Occipital lobe (tissue), 2 donors: ENCODE data around the gene ERC2. TPM values are rescaled to one million over a fixed set of nuclear protein-coding genes. Genes with fewer than 3 reads are reported as not detected.

Source experiments
- DNase-seq: peaks from one replicate; lab custom pipeline; 2025; lab: John Stamatoyannopoulos, UW
- total RNA-seq: library from RNA; depleted of rRNA; stranded (reverse); fragments of >200 nt; gene quantifications from one replicate; pipeline ENCODE4 v1.2.3, GENCODE V29; 2014

ERC2 gene
- total RNA-seq, 1 donor from 2014 or later = 59.7 TPM

DNA sequence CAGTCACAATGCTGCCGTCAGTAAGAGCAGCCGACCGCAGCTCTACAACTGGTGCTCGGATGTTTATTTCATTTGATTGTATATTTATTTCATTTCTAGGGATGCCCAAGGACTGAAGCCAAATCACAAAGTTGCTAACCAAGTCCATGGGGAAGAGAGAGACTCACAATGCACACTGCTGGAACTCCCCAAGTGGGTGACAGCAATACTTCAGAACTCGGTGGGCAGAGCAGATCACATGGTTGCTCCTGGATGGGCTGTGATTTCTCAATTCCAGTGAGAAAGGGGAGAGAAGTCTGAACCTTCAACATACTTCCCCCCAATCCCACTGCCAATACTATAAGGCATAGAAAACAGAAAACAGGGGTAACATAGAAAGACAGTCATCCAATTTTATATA, 715.4 kb downstream of the ERC2 start:
- DNase-seq = no peak

DNA sequence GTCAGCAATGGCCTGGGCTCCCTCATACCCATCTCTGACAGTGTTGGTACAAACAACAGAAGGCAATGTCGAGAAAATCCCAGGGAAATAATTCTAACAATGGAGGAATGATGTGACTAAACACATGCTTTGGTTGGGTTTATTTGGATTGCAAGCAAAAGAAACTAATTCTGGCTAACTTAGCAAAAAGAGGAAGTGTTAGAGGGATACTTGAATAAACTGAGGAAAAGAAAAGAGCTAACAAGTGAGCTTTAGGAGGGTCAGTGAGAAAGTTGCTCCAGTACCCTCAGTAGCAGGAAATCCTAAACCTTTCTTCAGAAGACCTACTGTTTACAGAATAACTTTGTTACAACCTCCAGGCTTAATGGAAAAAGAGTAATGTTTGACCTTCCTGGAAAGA, 716.5 kb downstream of the ERC2 start:
- no peak for DNase-seq

- DNase-seq = no peak
Measured at GRCh38 chr3:55750525-55750924, 717.7 kb downstream of the ERC2 start.

DNA sequence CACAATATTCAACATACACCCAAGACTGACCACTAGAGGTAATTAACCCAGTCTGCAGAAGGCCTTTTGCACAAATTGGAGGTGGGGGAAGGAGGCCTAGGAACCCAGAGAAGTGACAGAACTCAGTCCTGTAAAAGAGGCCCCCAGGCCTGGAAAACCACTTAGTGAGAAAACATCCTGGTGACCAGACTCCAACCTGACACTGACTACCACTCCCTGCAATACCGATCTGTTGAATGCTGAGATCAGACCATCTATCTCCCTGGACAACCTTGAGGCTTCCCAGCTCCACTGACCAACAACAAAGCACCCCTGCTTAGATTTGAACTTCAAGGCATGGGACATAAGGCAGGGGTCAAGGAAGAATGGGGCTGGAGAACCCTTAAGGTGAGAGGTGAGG, 719.2 kb downstream of the ERC2 start:
- DNase-seq = no peak

DNA sequence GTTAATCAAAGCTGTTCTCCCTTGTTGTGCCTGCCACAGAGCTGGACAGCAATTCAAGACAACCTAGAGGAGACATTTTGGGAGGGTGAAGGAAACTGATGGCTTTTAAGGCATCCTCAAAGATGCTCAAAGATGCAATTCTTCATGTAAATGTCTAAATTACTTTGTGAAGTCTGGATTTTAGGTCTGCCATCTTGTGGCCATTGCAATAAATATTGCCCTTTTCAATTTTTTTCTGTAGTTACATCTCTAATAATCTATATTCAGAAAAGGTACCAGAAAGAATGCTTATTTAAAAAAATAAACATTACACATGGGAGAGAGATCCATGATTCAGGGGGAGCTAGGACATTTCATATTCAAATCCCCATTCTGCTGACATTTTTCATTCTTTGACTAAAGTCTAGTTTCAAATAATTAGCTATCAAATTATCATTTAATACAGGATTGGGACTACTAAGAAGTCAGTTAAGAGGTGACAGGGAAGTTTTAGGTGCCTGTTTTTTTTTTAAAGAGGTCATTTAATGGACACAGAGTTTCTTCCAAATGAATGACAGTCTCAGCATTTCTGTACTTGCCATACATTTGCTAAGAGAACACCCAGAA, 721.4 kb downstream of the ERC2 start:
- no peak for DNase-seq

DNA sequence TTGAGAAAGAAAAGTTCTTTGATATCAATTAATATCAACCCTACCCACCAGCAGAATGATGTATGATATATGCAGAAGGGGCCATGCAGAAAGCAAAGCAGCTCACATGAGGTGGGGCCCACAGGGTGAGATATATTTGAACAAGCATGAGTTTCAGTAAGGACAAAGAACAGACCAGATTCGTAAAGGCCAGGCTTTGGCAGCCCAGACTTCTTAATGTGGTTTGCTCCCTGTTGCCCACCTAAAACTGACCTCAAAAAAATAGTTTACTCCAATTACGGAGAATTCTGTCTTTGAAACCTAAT, 725.5 kb downstream of the ERC2 start:
- no peak for DNase-seq

- DNase-seq = no peak
Measured at GRCh38 chr3:55742022-55742831, 726.0 kb downstream of the ERC2 start.

DNA sequence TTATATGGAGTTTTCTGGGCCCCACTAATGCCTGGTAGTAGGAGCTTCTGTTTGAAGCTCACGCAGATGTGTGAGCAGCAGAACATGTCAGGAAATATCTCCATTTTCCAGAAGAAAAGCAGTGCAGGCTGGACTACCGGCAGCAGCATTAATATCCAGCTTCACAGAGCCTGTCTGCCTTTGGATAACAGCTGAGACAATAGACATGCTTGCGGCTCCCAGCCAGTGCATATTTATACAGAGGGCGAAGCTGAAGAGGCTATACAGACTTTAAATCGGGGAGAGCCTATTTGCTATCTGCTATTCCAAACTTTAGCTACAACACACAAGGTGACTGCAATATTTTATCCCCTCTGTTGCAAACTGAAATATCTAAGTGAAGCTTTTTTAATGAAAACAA, 731.1 kb downstream of the ERC2 start:
- DNase-seq = no peak

DNA sequence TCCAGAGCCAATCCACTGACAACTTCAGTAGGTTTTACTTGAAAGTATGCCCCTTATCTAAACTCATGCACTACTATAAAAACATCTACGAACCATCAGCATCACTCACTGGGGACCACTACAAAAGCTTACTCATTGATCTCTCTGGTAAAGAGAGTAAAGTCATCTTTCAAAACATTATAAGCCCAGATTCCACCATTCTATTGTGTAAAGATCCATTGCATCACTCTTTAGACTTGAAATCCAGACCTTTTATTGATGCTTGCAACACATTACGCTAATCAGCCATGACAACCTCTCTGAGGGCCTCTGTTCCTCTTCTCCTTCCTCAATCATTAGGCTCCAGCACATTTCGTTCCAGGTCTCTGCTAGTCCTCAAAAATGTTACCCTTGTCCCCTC, 732.3 kb downstream of the ERC2 start:
- DNase-seq = no peak

DNA sequence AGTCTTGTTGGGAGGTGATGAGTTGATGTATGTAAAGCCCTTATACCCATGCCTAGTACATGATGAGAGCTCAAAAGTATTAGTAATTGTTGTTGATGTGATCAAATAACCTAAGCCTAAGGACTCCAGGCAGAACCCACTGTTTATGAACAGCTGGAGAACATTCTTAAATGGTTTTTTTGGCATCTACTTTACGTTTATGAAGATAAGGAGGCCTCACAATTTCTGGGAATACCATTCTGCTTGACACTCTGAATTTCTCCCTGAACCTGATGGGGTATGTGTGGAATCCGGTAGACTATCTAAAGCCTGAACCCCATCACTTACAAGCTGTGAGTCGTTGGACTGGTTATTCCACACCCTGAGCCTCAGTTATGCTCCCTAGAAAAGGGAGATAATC, 736.5 kb downstream of the ERC2 start:
- DNase-seq = no peak

GRCh38 chr3:55729546-55729945, 738.7 kb downstream of the ERC2 start:
- DNase-seq = no peak

GRCh38 chr3:55728461-55729100, 739.7 kb downstream of the ERC2 start:
- no peak for DNase-seq

- DNase-seq = no peak
Measured at GRCh38 chr3:55726501-55726775, 741.8 kb downstream of the ERC2 start.

- no peak for DNase-seq
Measured at GRCh38 chr3:55725681-55726500, 742.4 kb downstream of the ERC2 start.

DNA sequence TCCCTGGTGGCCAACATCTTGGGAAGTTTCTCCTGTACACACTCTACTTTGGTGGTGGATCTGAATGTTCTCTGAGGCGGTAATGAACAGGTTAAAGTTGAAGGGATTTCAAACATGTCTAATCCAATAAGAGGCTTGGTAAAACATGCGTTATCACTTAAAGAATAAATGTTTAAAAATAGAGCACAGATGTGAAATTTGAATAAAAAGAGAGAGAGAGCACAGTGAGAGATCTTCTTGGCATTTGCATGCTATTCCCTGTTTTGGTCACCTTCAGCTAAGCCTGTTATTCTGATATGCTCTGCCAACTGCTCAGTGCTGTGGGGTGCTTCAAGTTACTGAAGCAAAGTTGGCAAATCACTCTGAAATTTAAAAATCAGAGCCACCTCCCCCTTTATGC, 743.4 kb downstream of the ERC2 start:
- DNase-seq = no peak

GRCh38 chr3:55724407-55724784, 743.9 kb downstream of the ERC2 start:
- no peak for DNase-seq

DNA sequence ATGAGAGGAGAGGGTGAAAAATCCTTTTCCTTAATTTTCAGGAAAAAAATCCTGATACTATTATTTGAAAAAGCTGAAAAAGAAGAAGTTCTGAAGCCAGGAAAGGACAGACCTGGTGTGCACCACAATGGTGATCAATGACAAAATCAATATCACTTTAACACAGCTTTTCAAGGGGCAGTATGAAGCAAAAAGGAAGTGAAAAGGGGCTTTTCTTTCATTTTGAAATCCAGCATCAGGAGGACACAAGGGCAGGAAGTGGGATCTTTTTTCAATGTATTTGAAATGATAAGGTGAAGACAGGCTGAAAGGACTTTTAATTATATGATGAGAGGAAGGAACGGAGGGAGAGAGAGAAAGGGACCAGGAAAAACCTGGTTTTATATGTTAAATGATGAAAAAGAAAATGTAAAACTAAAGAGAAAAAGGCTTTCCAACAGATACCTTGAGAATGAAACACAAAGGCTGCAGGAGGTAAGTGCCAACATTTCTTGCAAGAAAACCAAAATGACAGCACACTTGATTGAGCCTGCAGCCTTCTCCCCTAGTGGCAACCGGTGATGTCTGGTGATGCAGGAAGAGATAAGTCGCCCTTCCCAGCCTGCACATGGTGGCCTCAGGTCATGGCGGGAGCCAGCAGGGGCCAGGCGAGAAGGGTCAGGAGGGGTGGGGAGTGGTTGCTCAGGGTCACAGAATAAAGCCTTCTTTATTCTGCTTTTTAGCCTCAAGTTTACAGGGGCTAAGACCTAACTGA, 744.4 kb downstream of the ERC2 start:
- no peak for DNase-seq

DNA sequence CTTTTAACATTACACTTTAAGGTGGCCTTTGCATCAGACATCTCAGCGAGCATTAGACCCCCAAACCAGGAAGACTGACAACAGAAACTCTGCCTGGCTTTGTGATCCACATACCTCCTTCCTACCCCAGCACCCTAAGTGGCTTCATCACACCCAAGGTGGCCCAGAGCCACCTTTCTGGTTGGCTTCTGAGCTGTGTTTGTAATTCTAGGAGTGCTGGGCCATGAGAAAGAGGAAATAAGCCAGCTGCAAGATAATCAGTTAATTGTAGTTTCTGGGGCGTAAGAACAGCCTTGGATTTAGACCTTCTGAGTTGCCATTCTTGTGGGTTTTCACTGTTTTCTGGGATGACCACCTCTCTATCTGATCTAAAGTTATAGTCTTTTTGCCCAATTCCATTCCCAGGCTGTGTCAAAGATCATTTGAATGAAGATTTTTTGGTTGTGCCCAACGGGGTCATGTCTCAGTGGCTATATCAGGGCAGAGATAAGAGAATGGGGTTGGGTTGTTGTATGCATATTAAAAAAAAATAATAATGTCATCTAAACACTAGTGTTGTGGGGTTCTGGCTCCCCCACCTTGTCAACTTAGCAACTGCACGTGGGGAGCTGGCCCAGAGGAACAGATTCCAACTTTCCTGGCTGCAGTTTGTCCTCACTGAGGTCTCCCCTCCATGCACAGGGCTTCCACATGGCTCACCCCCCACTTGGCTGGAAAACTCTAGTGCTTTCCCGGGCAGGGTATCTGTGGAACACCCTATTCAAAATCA, 746.4 kb downstream of the ERC2 start:
- DNase-seq = no peak

GRCh38 chr3:55720614-55721013, 747.7 kb downstream of the ERC2 start:
- DNase-seq = no peak

GRCh38 chr3:55719508-55719907, 748.8 kb downstream of the ERC2 start:
- no peak for DNase-seq

- no peak for DNase-seq
Measured at GRCh38 chr3:55719006-55719405, 749.3 kb downstream of the ERC2 start.
